RWPE2 (cell line): ENCODE measurements around the gene ASPG.

ENCODE experiments used
- ATAC-seq: fragments of 200-7000 bp; cut with Tn5 transposase; 3 replicates; pipeline ENCODE4 v1.9.1; 2021; ENCODE audit warnings: low read depth
- DNase-seq: peaks from one replicate; pipeline ENCODE4 v3.0.0-alpha.2; 2020; ENCODE audit warnings: low spot score
- H3K27ac ChIP-seq: fragments of 450-650 bp; 2 replicates; pipeline ENCODE4 v1.5.1; 2017; ENCODE audit warnings: mild to moderate bottlenecking; ENCODE audit not compliant: poor library complexity, severe bottlenecking
- H3K27me3 ChIP-seq: fragments of 250-450 bp; sonication (Bioruptor Pico); 2 replicates; pipeline ENCODE4 v1.5.1; 2021; ENCODE audit warnings: mild to moderate bottlenecking, moderate library complexity; ENCODE audit not compliant: insufficient read depth, poor library complexity, severe bottlenecking
- H3K36me3 ChIP-seq: fragments of 250-450 bp; sonication (Bioruptor Pico); 2 replicates; pipeline ENCODE4 v1.5.1; 2020; ENCODE audit warnings: low read depth, mild to moderate bottlenecking, moderate library complexity
- H3K4me1 ChIP-seq: fragments of 250-450 bp; sonication (Bioruptor Pico); 2 replicates; pipeline ENCODE4 v1.5.1; 2021; ENCODE audit warnings: mild to moderate bottlenecking, moderate library complexity; ENCODE audit not compliant: insufficient read depth, poor library complexity, severe bottlenecking
- H3K4me3 ChIP-seq: fragments of 250-450 bp; sonication (Bioruptor Pico); 2 replicates; pipeline ENCODE4 v1.5.1; 2021; ENCODE audit warnings: mild to moderate bottlenecking, moderate library complexity; ENCODE audit not compliant: severe bottlenecking
- H3K9me3 ChIP-seq: fragments of 250-450 bp; sonication (Bioruptor Pico); 2 replicates; pipeline ENCODE4 v1.5.1; 2021; ENCODE audit warnings: mild to moderate bottlenecking, moderate library complexity; ENCODE audit not compliant: severe bottlenecking
- TF ChIP-seq, protein P1 (sequence below): fragments of 450-650 bp; IDR thresholded peaks from one replicate; pipeline ENCODE4 v1.5.1; 2017; ENCODE audit warnings: mild to moderate bottlenecking, moderate library complexity; ENCODE audit not compliant: poor library complexity, severe bottlenecking

The ASPG gene

DNA sequence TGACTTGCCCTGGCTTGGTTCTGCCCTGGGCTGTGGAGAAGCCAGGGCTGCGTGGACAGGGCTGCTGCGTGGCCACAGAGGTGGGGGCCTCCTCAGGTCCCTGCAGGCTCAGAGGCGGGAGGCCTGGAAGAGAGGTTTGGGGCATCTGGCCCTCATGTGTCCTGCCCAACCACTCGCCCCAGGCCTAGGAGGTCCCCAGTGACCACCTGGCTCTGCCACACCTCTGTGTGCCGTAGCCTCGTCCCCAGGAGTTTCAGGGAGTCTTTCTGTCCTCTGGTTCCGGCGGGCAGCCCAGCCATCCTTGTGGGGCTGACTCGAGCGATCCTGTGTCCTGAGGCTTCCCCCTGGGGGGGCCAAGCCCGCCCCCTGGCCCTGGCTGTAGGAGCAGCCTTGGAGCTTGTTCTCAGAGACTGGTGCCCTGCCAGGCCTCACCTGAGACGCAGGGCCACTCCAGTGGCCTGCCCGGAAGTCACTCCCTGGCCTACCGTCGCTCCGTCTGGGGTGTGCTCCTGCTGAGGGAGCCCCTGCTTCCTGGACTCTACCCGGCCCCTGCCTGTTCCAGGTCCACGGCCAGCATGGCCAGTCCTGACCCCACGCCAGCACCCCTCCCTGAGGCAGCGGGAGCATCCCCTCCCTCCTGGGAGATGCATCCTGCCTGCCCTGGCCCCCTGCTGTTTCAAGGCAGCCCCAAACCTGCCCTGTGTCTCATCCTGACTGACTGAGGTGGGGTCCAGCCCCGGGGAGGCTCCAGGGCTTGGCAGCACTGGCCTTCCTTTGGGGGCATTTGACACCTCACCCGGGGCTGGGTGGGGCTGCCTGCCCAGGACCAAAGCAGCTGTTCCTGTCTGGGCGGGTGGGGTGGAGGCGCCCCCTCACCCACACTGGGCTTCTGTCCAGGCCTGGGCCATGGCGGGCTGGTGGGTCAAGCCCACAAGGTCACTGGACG, 13.9 kb downstream of the ASPG start:
- DNase-seq (peak; percentile 75), ATAC-seq (no peak)
- no peaks in the 10 kb centered on the region for H3K36me3 ChIP-seq
- H3K9me3 ChIP-seq, result no peaks in the 10 kb centered on the region
- H3K4me1 ChIP-seq, result peaks cover 12% of the 10 kb centered on the region
- TF ChIP-seq, protein P1, sequence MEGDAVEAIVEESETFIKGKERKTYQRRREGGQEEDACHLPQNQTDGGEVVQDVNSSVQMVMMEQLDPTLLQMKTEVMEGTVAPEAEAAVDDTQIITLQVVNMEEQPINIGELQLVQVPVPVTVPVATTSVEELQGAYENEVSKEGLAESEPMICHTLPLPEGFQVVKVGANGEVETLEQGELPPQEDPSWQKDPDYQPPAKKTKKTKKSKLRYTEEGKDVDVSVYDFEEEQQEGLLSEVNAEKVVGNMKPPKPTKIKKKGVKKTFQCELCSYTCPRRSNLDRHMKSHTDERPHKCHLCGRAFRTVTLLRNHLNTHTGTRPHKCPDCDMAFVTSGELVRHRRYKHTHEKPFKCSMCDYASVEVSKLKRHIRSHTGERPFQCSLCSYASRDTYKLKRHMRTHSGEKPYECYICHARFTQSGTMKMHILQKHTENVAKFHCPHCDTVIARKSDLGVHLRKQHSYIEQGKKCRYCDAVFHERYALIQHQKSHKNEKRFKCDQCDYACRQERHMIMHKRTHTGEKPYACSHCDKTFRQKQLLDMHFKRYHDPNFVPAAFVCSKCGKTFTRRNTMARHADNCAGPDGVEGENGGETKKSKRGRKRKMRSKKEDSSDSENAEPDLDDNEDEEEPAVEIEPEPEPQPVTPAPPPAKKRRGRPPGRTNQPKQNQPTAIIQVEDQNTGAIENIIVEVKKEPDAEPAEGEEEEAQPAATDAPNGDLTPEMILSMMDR, result no peak
- H3K27ac ChIP-seq, result no peak overlapping the region
- no peaks in the 10 kb centered on the region for H3K27me3 ChIP-seq
- H3K4me3 ChIP-seq, result no peak overlapping the region

DNA sequence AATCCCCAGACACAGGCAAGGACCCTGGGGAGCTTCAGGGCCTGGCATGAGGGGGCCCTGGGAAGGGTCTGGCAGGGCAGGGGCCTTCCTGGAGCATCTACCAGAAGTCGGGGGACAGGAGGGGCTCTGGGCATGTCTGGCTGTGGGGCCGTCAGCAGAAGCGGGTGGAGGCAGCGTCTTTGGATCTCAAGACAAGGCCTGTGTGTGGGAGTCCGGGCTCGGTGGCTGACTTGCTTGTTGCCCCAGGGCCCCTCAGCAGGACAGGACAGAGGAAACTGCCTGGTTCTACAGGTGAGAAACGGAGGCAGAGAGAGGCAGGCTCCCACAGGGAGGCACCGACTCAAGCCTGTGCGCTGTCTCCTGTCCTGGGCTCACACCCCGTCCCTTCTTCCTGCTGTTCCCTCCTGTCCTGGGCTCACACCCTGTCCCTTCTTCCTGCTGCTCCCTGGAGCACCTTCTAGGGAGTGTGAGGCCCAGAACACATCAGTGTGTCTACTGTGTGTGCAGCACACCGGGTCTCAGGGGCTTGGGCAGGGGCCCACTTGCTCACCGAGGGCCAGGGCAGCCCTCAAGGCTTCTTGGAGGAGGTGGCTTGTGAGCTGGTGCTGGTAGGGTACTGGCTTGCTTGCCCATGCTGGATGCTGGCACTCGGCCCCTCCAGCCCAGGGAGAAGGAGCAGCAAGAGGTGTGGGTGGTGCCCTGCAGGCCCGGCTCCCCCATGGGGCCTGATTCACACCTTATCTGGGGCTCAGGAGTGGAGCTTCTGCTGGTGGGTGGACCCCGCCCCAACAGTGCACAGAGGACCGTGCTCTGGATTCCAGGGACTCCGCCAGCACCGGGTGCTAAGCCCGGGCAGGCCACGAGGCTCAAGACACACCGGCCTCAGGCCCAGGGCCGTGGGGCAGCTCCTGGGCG, 14.9 kb downstream of the ASPG start:
- H3K4me3 ChIP-seq, result no peak overlapping the region
- DNase-seq, result peak; percentile 69
- ATAC-seq, result peak; percentile 20; the same call in 2 of the 3 replicates
- no peaks in the 10 kb centered on the region for H3K36me3 ChIP-seq
- TF ChIP-seq, protein P1, result no peak
- no peaks in the 10 kb centered on the region for H3K9me3 ChIP-seq
- H3K27me3 ChIP-seq, result no peaks in the 10 kb centered on the region
- H3K27ac ChIP-seq, result no peak overlapping the region
- H3K4me1 ChIP-seq, result peaks cover 12% of the 10 kb centered on the region

DNA sequence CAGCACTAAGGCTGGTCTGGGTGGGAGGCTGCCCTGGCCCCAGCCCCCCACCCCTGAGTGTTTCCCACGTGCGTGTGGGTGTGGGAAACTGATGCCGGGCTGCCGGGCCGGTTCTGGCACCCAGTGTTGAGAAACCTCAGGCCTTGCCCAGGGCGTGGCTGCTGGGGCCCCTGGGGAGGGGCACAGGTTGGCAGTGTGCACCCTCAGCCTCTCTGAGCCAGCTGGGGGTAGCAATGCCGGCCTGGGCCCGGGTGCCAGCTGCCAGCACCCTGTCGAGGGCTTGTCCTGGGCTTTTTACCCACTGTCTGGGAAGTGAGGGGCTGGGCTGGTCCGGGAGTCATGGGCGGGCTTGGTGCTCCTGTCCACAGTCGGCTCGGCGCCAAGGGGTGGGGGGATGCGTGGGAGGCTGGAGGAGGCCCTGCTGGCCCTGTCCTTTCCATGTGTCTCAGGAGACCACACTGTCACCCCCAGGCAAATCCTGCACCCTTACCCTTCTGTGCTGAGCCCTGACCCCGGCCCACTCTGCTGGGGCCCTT, 15.7 kb downstream of the ASPG start:
- Histone ChIP-seq H3K4me3 (no peak overlapping the region), H3K27me3 (no peaks in the 10 kb centered on the region), H3K9me3 (no peaks in the 10 kb centered on the region), H3K36me3 (no peaks in the 10 kb centered on the region), H3K27ac (no peak overlapping the region), H3K4me1 (peaks cover 12% of the 10 kb centered on the region)
- TF ChIP-seq, protein P1, result no peak
- peak; percentile 26; the same call in 2 of the 3 replicates for ATAC-seq
- peak; percentile 70 for DNase-seq

DNA sequence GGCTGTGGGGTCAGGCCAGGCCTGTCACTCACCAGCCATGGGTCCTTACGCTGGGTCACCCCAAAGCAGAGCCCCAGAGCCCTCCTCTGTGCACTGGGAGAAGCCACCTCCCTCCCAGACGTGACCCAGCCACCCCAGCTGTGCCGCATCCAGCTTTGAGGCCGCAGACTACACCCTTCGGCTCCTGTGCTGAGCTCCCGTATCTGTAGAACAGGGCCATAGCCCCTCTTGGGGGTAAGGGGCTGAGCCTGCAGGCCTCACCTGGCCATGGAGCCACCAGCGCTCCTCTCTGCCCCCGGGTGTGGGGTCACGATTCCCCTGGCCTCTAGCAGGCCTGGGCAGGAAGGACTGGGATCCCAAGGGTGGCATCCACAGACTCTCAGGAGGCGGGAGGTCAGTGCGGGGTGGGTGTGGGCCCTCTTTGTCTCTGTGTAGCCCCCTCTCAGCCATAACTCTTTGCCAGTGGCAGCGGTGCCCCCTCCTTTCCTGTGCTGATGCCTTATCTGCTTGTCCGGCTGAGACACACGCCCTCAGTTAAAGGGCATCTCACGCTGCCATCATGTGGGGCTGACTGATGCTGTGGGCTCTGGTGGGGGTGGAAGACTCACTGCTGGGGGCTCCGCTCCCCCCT, 16.3 kb downstream of the ASPG start:
- ATAC-seq (no peak), DNase-seq (peak; percentile 59)
- Histone ChIP-seq H3K27me3 (no peaks in the 10 kb centered on the region), H3K9me3 (no peaks in the 10 kb centered on the region), H3K27ac (no peak overlapping the region), H3K4me3 (no peak overlapping the region), H3K36me3 (no peaks in the 10 kb centered on the region), H3K4me1 (peaks cover 12% of the 10 kb centered on the region)
- TF ChIP-seq, protein P1, result no peak
